ENCODE results near the gene GSTO2. TPM values are rescaled to one million over a fixed set of nuclear protein-coding genes. Genes with fewer than 3 reads are reported as not detected.

GSTO2 gene
- total and polyA plus RNA-seq, 11 donors = 0.46 to 1.9 (median 0.88) TPM

GRCh38 chr10:104316321-104317099 lies 47.5 kb downstream of the GSTO2 start:
- no peak for DNase-seq
- no peak for ATAC-seq
- TF ChIP-seq POLR2A (IDR thresholded peaks at IDR 0.05) (no peak), CTCF (IDR thresholded peaks at IDR 0.05) (no peak)
- Histone ChIP-seq H3K4me3 (no peak overlapping the region), H3K9me3 (no peaks in the 10 kb centered on the region), H3K27me3 (no peaks in the 10 kb centered on the region), H3K4me1 (peaks cover 28 to 94% (median 77%) of the 10 kb centered on the region in 12 donors), H3K27ac (peak overlapping the region in 10 of 12 donors; percentile 5 to 100 (median 80)), H3K36me3 (peaks cover 7 to 63% (median 39%) of the 10 kb centered on the region in 9 donors)
- intact Hi-C loops (cut with DNase I) = no loop called here
- 75 to 87% (median 80%) methylated on average over 9 of the region's 9 CpGs for WGBS, 4 donors

- DNase-seq (no peak), ATAC-seq (peak in 1 of 4 donors; percentile 17)
- H3K27ac ChIP-seq = peak overlapping the region; percentile 5 to 100 (median 70)
- H3K4me3 ChIP-seq = no peak overlapping the region
- H3K4me1 ChIP-seq = peaks cover 35 to 94% (median 77%) of the 10 kb centered on the region in 12 donors
- 14 to 32% (median 19%) methylated on average over 6 of the region's 6 CpGs for WGBS, 4 donors
- H3K27me3 ChIP-seq = no peaks in the 10 kb centered on the region
- intact Hi-C loops (cut with DNase I) = no loop called here
- H3K36me3 ChIP-seq = peaks cover 7 to 55% (median 35%) of the 10 kb centered on the region in 9 donors
- TF ChIP-seq POLR2A (IDR thresholded peaks at IDR 0.05) = no peak
- TF ChIP-seq CTCF (IDR thresholded peaks at IDR 0.05) = no peak
- no peaks in the 10 kb centered on the region for H3K9me3 ChIP-seq
Measured at GRCh38 chr10:104317269-104317710, 48.3 kb downstream of the GSTO2 start.

- intact Hi-C loops (cut with DNase I) = no loop called here
- H3K27me3 ChIP-seq = no peaks in the 10 kb centered on the region
- peak overlapping the region; percentile 22 to 100 (median 98) for H3K27ac ChIP-seq
- 53 to 69% (median 61%) methylated on average over 7 of the region's 7 CpGs for WGBS, 4 donors
- DNase-seq (no peak), ATAC-seq (peak in 1 of 4 donors; percentile 13)
- H3K36me3 ChIP-seq = peaks cover 7 to 50% (median 30%) of the 10 kb centered on the region in 9 donors
- H3K9me3 ChIP-seq = no peaks in the 10 kb centered on the region
- TF ChIP-seq CTCF (IDR thresholded peaks at IDR 0.05) = no peak
- TF ChIP-seq POLR2A (IDR thresholded peaks at IDR 0.05) = no peak
- peaks cover 39 to 94% (median 77%) of the 10 kb centered on the region in 12 donors for H3K4me1 ChIP-seq
- H3K4me3 ChIP-seq = no peak overlapping the region
Measured at GRCh38 chr10:104317726-104318299, 48.8 kb downstream of the GSTO2 start.

GRCh38 chr10:104318326-104318725 lies 49.3 kb downstream of the GSTO2 start:
- Histone ChIP-seq H3K4me3 (no peak overlapping the region), H3K36me3 (peaks cover 7 to 45% (median 25%) of the 10 kb centered on the region in 9 donors), H3K27me3 (no peaks in the 10 kb centered on the region), H3K27ac (peak overlapping the region; percentile 22 to 100 (median 98)), H3K4me1 (peaks cover 43 to 94% (median 78%) of the 10 kb centered on the region in 12 donors), H3K9me3 (no peaks in the 10 kb centered on the region)
- ATAC-seq = no peak
- intact Hi-C loops (cut with DNase I) = no loop called here
- TF ChIP-seq CTCF (IDR thresholded peaks at IDR 0.05) (no peak), POLR2A (IDR thresholded peaks at IDR 0.05) (no peak)
- no peak for DNase-seq
- WGBS, 4 donors = 80 to 89% (median 89%) methylated on average over 3 to 5 of the region's 5 CpGs
